HG03457 (cell line): ENCODE results near the gene IDI2.
"Not testable (repeated sequence)": the region's sequence is repeated elsewhere in the genome, so short reads cannot be mapped to it uniquely, and the experiment has no call there.

Experiments used
- ATAC-seq: cut with Tn5 transposase; IDR thresholded peaks from one replicate; pipeline ENCODE4 v1.9.1; 2021; ENCODE audit warnings: moderate number of reproducible peaks; ENCODE audit not compliant: unreplicated experiment

IDI2 gene

GRCh38 chr10:1048349-1048731 is 22.7 kb upstream of the IDI2 start:
- peak; percentile 0 for ATAC-seq

GRCh38 chr10:1047937-1048336 is 22.3 kb upstream of the IDI2 start:
- ATAC-seq, result no peak

- ATAC-seq, result no peak
Measured at GRCh38 chr10:1045415-1045814, 19.8 kb upstream of the IDI2 start.

GRCh38 chr10:1044964-1045363 is 19.3 kb upstream of the IDI2 start:
- ATAC-seq, result no peak

GRCh38 chr10:1044146-1044545 is 18.5 kb upstream of the IDI2 start:
- no peak for ATAC-seq

GRCh38 chr10:1043532-1043995 is 17.9 kb upstream of the IDI2 start:
- ATAC-seq, result peak; percentile 42

- no peak for ATAC-seq
Measured at GRCh38 chr10:1041514-1041913, 15.9 kb upstream of the IDI2 start.

- ATAC-seq, result no peak
Measured at GRCh38 chr10:1040133-1040532, 14.5 kb upstream of the IDI2 start.

- not testable (repeated sequence) for ATAC-seq
Measured at GRCh38 chr10:1038769-1039168, 13.1 kb upstream of the IDI2 start.

GRCh38 chr10:1037098-1037497 is 11.4 kb upstream of the IDI2 start:
- no peak for ATAC-seq

GRCh38 chr10:1036341-1036791 is 10.7 kb upstream of the IDI2 start:
- ATAC-seq, result no peak

- ATAC-seq, result no peak
Measured at GRCh38 chr10:1035201-1035600, 9.5 kb upstream of the IDI2 start.

GRCh38 chr10:1034758-1035157 is 9.1 kb upstream of the IDI2 start:
- no peak for ATAC-seq

GRCh38 chr10:1033601-1034000 is 7.9 kb upstream of the IDI2 start:
- no peak for ATAC-seq

- no peak for ATAC-seq
Measured at GRCh38 chr10:1029838-1030237, 4.2 kb upstream of the IDI2 start.

GRCh38 chr10:1026578-1026977 is 919 bp upstream of the IDI2 start:
- no peak for ATAC-seq

GRCh38 chr10:1024103-1024502 is 1.6 kb downstream of the IDI2 start:
- no peak for ATAC-seq

- no peak for ATAC-seq
Measured at GRCh38 chr10:1022413-1022812, 3.2 kb downstream of the IDI2 start.

GRCh38 chr10:1020958-1021357 is 4.7 kb downstream of the IDI2 start:
- ATAC-seq, result no peak

GRCh38 chr10:1020460-1020859 is 5.2 kb downstream of the IDI2 start:
- ATAC-seq, result no peak

- no peak for ATAC-seq
Measured at GRCh38 chr10:1019362-1019761, 6.3 kb downstream of the IDI2 start.

- no peak for ATAC-seq
Measured at GRCh38 chr10:1015688-1016087, 10.0 kb downstream of the IDI2 start.

- no peak for ATAC-seq
Measured at GRCh38 chr10:1011696-1012095, 14.0 kb downstream of the IDI2 start.

GRCh38 chr10:1010703-1011102 is 15.0 kb downstream of the IDI2 start:
- ATAC-seq, result no peak
